ENCODE measurements around the gene HHAT. TPM values are rescaled to one million over a fixed set of nuclear protein-coding genes. Genes with fewer than 3 reads are reported as not detected.

Gene HHAT
- total RNA-seq, 1 donor from 2014 or later: 4.3 TPM

GRCh38 chr1:210465150-210465549 is 136.4 kb downstream of the HHAT start:
- Histone ChIP-seq H3K9me3 (no peaks in the 10 kb centered on the region), H3K4me1 (no peaks in the 10 kb centered on the region), H3K27me3 (no peaks in the 10 kb centered on the region), H3K27ac (no peak overlapping the region), H3K4me3 (no peak overlapping the region), H3K36me3 (no peaks in the 10 kb centered on the region)
- intact Hi-C loops (cut with DNase I): no loop called here
- DNase-seq (no peak), ATAC-seq (no peak)
- TF ChIP-seq CTCF (IDR thresholded peaks at IDR 0.05): no peak

GRCh38 chr1:210467440-210468043 is 138.8 kb downstream of the HHAT start:
- TF ChIP-seq CTCF (IDR thresholded peaks at IDR 0.05): no peak
- no peak for DNase-seq
- no peaks in the 10 kb centered on the region for H3K9me3 ChIP-seq
- intact Hi-C loops (cut with DNase I): no loop called here
- no peak for ATAC-seq
- no peaks in the 10 kb centered on the region for H3K27me3 ChIP-seq
- no peaks in the 10 kb centered on the region for H3K4me1 ChIP-seq
- no peaks in the 10 kb centered on the region for H3K36me3 ChIP-seq
- H3K4me3 ChIP-seq: no peak overlapping the region
- H3K27ac ChIP-seq: no peak overlapping the region

- no peaks in the 10 kb centered on the region for H3K27me3 ChIP-seq
- no peak for TF ChIP-seq CTCF (IDR thresholded peaks at IDR 0.05)
- no peak overlapping the region for H3K4me3 ChIP-seq
- DNase-seq: no peak
- H3K36me3 ChIP-seq: no peaks in the 10 kb centered on the region
- intact Hi-C loops (cut with DNase I): no loop called here
- no peaks in the 10 kb centered on the region for H3K9me3 ChIP-seq
- no peaks in the 10 kb centered on the region for H3K4me1 ChIP-seq
- H3K27ac ChIP-seq: no peak overlapping the region
- no peak for ATAC-seq
Measured at GRCh38 chr1:210469441-210469840, 140.7 kb downstream of the HHAT start.

- Histone ChIP-seq H3K27ac (no peak overlapping the region), H3K4me3 (no peak overlapping the region), H3K27me3 (no peaks in the 10 kb centered on the region), H3K36me3 (no peaks in the 10 kb centered on the region), H3K9me3 (no peaks in the 10 kb centered on the region), H3K4me1 (no peaks in the 10 kb centered on the region)
- TF ChIP-seq CTCF (IDR thresholded peaks at IDR 0.05): no peak
- DNase-seq (no peak), ATAC-seq (no peak)
- intact Hi-C loops (cut with DNase I): no loop called here
Measured at GRCh38 chr1:210475321-210475720, 146.6 kb downstream of the HHAT start.

- intact Hi-C loops (cut with DNase I): no loop called here
- no peak for TF ChIP-seq CTCF (IDR thresholded peaks at IDR 0.05)
- no peaks in the 10 kb centered on the region for H3K36me3 ChIP-seq
- ATAC-seq (no peak), DNase-seq (no peak)
- no peaks in the 10 kb centered on the region for H3K27me3 ChIP-seq
- no peak overlapping the region for H3K27ac ChIP-seq
- H3K4me3 ChIP-seq: no peak overlapping the region
- H3K9me3 ChIP-seq: no peaks in the 10 kb centered on the region
- H3K4me1 ChIP-seq: no peaks in the 10 kb centered on the region
Measured at GRCh38 chr1:210475806-210476205, 147.1 kb downstream of the HHAT start.

GRCh38 chr1:210476730-210477129 is 148.0 kb downstream of the HHAT start:
- Histone ChIP-seq H3K4me3 (no peak overlapping the region), H3K9me3 (no peaks in the 10 kb centered on the region), H3K4me1 (no peaks in the 10 kb centered on the region), H3K27ac (no peak overlapping the region), H3K36me3 (no peaks in the 10 kb centered on the region), H3K27me3 (no peaks in the 10 kb centered on the region)
- intact Hi-C loops (cut with DNase I): no loop called here
- no peak for TF ChIP-seq CTCF (IDR thresholded peaks at IDR 0.05)
- ATAC-seq (no peak), DNase-seq (no peak)

Data from upper lobe of right lung (tissue), 1 donor.